ENCODE data around the gene EDIL3. TPM values are rescaled to one million over a fixed set of nuclear protein-coding genes. Genes with fewer than 3 reads are reported as not detected.

EDIL3 gene
- total and polyA plus RNA-seq, 10 of the 15 experiments (the other 5 are each of a cell fraction or from before 2014, with no cell fraction given), result 0.01 to 0.62 (median 0.20) TPM

DNA sequence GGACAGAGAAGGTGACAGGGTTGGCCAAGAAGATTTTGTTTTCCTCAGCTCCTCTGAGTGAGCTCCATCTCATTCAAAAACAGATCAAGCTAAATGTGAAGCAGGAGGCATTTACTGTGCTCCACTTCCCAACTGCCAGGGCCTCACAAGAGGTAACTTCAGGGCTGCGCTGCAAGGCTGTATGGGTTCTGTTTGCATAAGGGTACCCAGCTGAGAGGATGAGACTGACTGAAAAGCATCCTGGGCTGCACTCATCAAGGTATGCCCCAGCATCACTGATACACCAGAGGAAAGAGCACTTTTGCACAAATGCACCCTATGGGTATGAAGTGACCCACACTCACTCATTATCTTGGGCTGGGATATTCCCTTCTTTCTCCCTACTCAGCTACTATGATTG, 347.8 kb downstream of the EDIL3 start:
- no TSS peak for BruUV-seq (replicated peaks)
- in situ Hi-C loops (cut with MboI), result no loop called here
- WGBS (ENCODE audit: insufficient coverage, insufficient replicate concordance, low lambda C conversion rate, missing lambda C conversion rate), result 6% methylated on average over 1 of the region's 1 CpG
- Histone ChIP-seq H3K9ac (ENCODE audit: control insufficient read depth, insufficient read depth, low read length) (no peak overlapping the region), H3K27me3 (replicated peaks in 1 of 2; ENCODE audit: control insufficient read depth in 2 of 2, insufficient read depth in 2 of 2, low read length in 1 of 2) (no peaks in the 10 kb centered on the region), H4K20me1 (ENCODE audit: control insufficient read depth, insufficient read depth) (no peaks in the 10 kb centered on the region), H3K27ac (ENCODE audit: control insufficient read depth, insufficient read depth) (no peak overlapping the region), H3K36me3 (ENCODE audit: control insufficient read depth in 2 of 2, insufficient read depth in 2 of 2, low read length in 1 of 2) (no peaks in the 10 kb centered on the region), H3K9me3 (replicated peaks; ENCODE audit: control insufficient read depth, insufficient read depth, low read length) (no peaks in the 10 kb centered on the region), H3K79me2 (ENCODE audit: control insufficient read depth, insufficient read depth, low read length) (no peaks in the 10 kb centered on the region), H3K4me2 (ENCODE audit: control insufficient read depth, insufficient read depth) (no peak overlapping the region), H3K4me3 (no peak overlapping the region), H2AFZ (ENCODE audit: control insufficient read depth, low read depth, low read length) (no peak overlapping the region), H3K4me1 (ENCODE audit: control insufficient read depth, insufficient read depth, low read length) (no peaks in the 10 kb centered on the region)
- ChIA-PET RAD21 (ENCODE audit: unreplicated experiment) (no interaction called here), POLR2A (no interaction called here), CTCF (no interaction called here), SMC1A (ENCODE audit: uncharacterized antibody, unreplicated experiment) (no interaction called here)
- ATAC-seq (no peak), FAIRE-seq (no peak), DNase-seq (ENCODE audit: low read depth, low spot score) (no peak)
- intact Hi-C loops (cut with micrococcal nuclease; ENCODE audit: unreplicated experiment), result no loop called here
- TF ChIP-seq, protein P1, sequence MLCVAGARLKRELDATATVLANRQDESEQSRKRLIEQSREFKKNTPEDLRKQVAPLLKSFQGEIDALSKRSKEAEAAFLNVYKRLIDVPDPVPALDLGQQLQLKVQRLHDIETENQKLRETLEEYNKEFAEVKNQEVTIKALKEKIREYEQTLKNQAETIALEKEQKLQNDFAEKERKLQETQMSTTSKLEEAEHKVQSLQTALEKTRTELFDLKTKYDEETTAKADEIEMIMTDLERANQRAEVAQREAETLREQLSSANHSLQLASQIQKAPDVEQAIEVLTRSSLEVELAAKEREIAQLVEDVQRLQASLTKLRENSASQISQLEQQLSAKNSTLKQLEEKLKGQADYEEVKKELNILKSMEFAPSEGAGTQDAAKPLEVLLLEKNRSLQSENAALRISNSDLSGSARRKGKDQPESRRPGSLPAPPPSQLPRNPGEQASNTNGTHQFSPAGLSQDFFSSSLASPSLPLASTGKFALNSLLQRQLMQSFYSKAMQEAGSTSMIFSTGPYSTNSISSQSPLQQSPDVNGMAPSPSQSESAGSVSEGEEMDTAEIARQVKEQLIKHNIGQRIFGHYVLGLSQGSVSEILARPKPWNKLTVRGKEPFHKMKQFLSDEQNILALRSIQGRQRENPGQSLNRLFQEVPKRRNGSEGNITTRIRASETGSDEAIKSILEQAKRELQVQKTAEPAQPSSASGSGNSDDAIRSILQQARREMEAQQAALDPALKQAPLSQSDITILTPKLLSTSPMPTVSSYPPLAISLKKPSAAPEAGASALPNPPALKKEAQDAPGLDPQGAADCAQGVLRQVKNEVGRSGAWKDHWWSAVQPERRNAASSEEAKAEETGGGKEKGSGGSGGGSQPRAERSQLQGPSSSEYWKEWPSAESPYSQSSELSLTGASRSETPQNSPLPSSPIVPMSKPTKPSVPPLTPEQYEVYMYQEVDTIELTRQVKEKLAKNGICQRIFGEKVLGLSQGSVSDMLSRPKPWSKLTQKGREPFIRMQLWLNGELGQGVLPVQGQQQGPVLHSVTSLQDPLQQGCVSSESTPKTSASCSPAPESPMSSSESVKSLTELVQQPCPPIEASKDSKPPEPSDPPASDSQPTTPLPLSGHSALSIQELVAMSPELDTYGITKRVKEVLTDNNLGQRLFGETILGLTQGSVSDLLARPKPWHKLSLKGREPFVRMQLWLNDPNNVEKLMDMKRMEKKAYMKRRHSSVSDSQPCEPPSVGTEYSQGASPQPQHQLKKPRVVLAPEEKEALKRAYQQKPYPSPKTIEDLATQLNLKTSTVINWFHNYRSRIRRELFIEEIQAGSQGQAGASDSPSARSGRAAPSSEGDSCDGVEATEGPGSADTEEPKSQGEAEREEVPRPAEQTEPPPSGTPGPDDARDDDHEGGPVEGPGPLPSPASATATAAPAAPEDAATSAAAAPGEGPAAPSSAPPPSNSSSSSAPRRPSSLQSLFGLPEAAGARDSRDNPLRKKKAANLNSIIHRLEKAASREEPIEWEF (IDR thresholded peaks at IDR 0.05; ENCODE audit: insufficient replicate concordance, low read depth, low read length), result no peak
- TF ChIP-seq DPF2 (IDR thresholded peaks at IDR 0.05) (no peak), BRCA1 (IDR thresholded peaks at IDR 0.05; ENCODE audit: low read depth, low read length) (no peak), ATF7 (IDR thresholded peaks at IDR 0.05; ENCODE audit: low read depth) (no peak), EP300 (IDR thresholded peaks at IDR 0.05; ENCODE audit: borderline replicate concordance in 1 of 2, control insufficient read depth in 1 of 2, low read depth in 2 of 2, low read length in 2 of 2) (no peak), NR2F1 (conservative IDR thresholded peaks at IDR 0.05) (no peak), RFX5 (IDR thresholded peaks at IDR 0.05; ENCODE audit: low read depth, low read length) (no peak), CHD4 (IDR thresholded peaks at IDR 0.05) (no peak), MTA3 (IDR thresholded peaks at IDR 0.05; ENCODE audit: borderline replicate concordance, low read length) (no peak)
- TF ChIP-seq, protein P2, sequence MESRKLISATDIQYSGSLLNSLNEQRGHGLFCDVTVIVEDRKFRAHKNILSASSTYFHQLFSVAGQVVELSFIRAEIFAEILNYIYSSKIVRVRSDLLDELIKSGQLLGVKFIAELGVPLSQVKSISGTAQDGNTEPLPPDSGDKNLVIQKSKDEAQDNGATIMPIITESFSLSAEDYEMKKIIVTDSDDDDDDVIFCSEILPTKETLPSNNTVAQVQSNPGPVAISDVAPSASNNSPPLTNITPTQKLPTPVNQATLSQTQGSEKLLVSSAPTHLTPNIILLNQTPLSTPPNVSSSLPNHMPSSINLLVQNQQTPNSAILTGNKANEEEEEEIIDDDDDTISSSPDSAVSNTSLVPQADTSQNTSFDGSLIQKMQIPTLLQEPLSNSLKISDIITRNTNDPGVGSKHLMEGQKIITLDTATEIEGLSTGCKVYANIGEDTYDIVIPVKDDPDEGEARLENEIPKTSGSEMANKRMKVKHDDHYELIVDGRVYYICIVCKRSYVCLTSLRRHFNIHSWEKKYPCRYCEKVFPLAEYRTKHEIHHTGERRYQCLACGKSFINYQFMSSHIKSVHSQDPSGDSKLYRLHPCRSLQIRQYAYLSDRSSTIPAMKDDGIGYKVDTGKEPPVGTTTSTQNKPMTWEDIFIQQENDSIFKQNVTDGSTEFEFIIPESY (IDR thresholded peaks at IDR 0.05), result no peak
- TF ChIP-seq, protein P3, sequence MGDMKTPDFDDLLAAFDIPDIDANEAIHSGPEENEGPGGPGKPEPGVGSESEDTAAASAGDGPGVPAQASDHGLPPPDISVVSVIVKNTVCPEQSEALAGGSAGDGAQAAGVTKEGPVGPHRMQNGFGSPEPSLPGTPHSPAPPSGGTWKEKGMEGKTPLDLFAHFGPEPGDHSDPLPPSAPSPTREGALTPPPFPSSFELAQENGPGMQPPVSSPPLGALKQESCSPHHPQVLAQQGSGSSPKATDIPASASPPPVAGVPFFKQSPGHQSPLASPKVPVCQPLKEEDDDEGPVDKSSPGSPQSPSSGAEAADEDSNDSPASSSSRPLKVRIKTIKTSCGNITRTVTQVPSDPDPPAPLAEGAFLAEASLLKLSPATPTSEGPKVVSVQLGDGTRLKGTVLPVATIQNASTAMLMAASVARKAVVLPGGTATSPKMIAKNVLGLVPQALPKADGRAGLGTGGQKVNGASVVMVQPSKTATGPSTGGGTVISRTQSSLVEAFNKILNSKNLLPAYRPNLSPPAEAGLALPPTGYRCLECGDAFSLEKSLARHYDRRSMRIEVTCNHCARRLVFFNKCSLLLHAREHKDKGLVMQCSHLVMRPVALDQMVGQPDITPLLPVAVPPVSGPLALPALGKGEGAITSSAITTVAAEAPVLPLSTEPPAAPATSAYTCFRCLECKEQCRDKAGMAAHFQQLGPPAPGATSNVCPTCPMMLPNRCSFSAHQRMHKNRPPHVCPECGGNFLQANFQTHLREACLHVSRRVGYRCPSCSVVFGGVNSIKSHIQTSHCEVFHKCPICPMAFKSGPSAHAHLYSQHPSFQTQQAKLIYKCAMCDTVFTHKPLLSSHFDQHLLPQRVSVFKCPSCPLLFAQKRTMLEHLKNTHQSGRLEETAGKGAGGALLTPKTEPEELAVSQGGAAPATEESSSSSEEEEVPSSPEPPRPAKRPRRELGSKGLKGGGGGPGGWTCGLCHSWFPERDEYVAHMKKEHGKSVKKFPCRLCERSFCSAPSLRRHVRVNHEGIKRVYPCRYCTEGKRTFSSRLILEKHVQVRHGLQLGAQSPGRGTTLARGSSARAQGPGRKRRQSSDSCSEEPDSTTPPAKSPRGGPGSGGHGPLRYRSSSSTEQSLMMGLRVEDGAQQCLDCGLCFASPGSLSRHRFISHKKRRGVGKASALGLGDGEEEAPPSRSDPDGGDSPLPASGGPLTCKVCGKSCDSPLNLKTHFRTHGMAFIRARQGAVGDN (IDR thresholded peaks at IDR 0.05), result no peak
- TF ChIP-seq, protein P4, sequence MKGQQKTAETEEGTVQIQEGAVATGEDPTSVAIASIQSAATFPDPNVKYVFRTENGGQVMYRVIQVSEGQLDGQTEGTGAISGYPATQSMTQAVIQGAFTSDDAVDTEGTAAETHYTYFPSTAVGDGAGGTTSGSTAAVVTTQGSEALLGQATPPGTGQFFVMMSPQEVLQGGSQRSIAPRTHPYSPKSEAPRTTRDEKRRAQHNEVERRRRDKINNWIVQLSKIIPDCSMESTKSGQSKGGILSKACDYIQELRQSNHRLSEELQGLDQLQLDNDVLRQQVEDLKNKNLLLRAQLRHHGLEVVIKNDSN (IDR thresholded peaks at IDR 0.05; ENCODE audit: borderline replicate concordance, extremely low read length, insufficient read depth, low read depth, low read length), result no peak
